IMR-90 (cell line): ENCODE measurements around the gene CCDC141. TPM values are rescaled to one million over a fixed set of nuclear protein-coding genes. Genes with fewer than 3 reads are reported as not detected.

ENCODE experiments used
- ATAC-seq: fragments of 200-7000 bp; cut with Tn5 transposase; 2 replicates; pipeline ENCODE4 v1.9.1; 2020; ENCODE audit warnings: low read depth, mild to moderate bottlenecking, moderate library complexity
- BruUV-seq: library from RNA; stranded (reverse); fragments of 400-500 nt; replicated peaks from 2 replicates; lab custom pipeline; 2021; lab: Mats Ljungman, UMichigan
- CTCF ChIA-PET: fragments of 300-600 bp; formaldehyde crosslinking; extraction: SDS; loops from one replicate; lab custom pipeline; 2021; ENCODE audit warnings: antibody characterized with exemption; lab: Yijun Ruan, JAX
- POLR2A ChIA-PET: fragments of 300-600 bp; sonication (Branson Sonifier 250); formaldehyde crosslinking; loops from one replicate; lab custom pipeline; 2022; ENCODE audit warnings: antibody characterized with exemption; ENCODE audit not compliant: unreplicated experiment; lab: Charles Lee
- DNase-seq: peaks from one replicate; pipeline ENCODE4 v3.0.0; 2013
- H2AFZ ChIP-seq: replicated peaks from 2 replicates; pipeline ENCODE3; 2013; ENCODE audit warnings: low read length, mild to moderate bottlenecking; ENCODE audit not compliant: poor library complexity
- H2AK5ac ChIP-seq: 2 replicates; pipeline ENCODE4 v1.6.1; 2013; ENCODE audit warnings: low read depth, low read length, inconsistent platforms
- H2AK9ac ChIP-seq: replicated peaks from 2 replicates; pipeline ENCODE3; 2013; ENCODE audit warnings: mild to moderate bottlenecking, low read depth, low read length, moderate library complexity; ENCODE audit not compliant: poor library complexity
- H2BK120ac ChIP-seq: 2 replicates; pipeline ENCODE4 v1.6.1; 2013; ENCODE audit warnings: low read depth, low read length, inconsistent platforms
- H2BK15ac ChIP-seq: 3 replicates; pipeline ENCODE4 v1.6.1; 2013; ENCODE audit warnings: low read depth, low read length, inconsistent platforms
- H2BK20ac ChIP-seq: 2 replicates; pipeline ENCODE4 v1.6.1; 2013; ENCODE audit warnings: low read depth, mild to moderate bottlenecking, inconsistent platforms, low read length, moderate library complexity
- H2BK5ac ChIP-seq: 2 replicates; pipeline ENCODE4 v1.6.1; 2013; ENCODE audit warnings: mild to moderate bottlenecking, low read depth, low read length, inconsistent platforms; ENCODE audit not compliant: poor library complexity, severe bottlenecking
- H3K14ac ChIP-seq: replicated peaks from 2 replicates; pipeline ENCODE4 v1.6.1; 2013; ENCODE audit warnings: low read depth, low read length, inconsistent platforms
- H3K18ac ChIP-seq: 2 replicates; pipeline ENCODE4 v1.6.1; 2013; ENCODE audit warnings: low read depth, low read length, control low read depth
- H3K23ac ChIP-seq: 2 replicates; pipeline ENCODE4 v1.6.1; 2013; ENCODE audit warnings: low read depth, low read length, inconsistent platforms
- H3K27ac ChIP-seq: 2 replicates; pipeline ENCODE4 v1.5.1; 2013; ENCODE audit warnings: mild to moderate bottlenecking, control low read depth, low read length; ENCODE audit not compliant: insufficient read depth
- H3K27me3 ChIP-seq: 2 replicates; pipeline ENCODE4 v1.6.1; 2013; ENCODE audit warnings: low read length; ENCODE audit not compliant: control insufficient read depth, insufficient read depth
- H3K36me3 ChIP-seq: 2 replicates; pipeline ENCODE4 v1.6.1; 2013; ENCODE audit warnings: low read length, mixed read lengths; ENCODE audit not compliant: control insufficient read depth, insufficient read depth
- H3K4ac ChIP-seq: 2 replicates; pipeline ENCODE4 v1.6.1; 2013; ENCODE audit warnings: low read depth, low read length, inconsistent platforms
- H3K4me1 ChIP-seq: 2 replicates; pipeline ENCODE4 v1.6.1; 2013; ENCODE audit warnings: low read length, mixed read lengths; ENCODE audit not compliant: control insufficient read depth, insufficient read depth
- H3K4me2 ChIP-seq: 2 replicates; pipeline ENCODE4 v1.6.1; 2013; ENCODE audit warnings: low read depth, mild to moderate bottlenecking, control low read depth, low read length, moderate library complexity
- H3K4me3 ChIP-seq: 2 replicates; pipeline ENCODE4 v1.5.1; 2013; ENCODE audit warnings: low read depth, mild to moderate bottlenecking, control low read depth, low read length, moderate library complexity; ENCODE audit not compliant: insufficient read depth
- H3K56ac ChIP-seq: 2 replicates; pipeline ENCODE4 v1.6.1; 2013; ENCODE audit warnings: low read length, inconsistent platforms; ENCODE audit not compliant: insufficient read depth; ENCODE audit errors: extremely low read depth
- H3K79me1 ChIP-seq, 2 experiments: 2 replicates each; pipeline ENCODE4 v1.6.1; 2013; ENCODE audit warnings: low read length in 2 of 2, inconsistent platforms in 1 of 2, low read depth in 1 of 2
- H3K9ac ChIP-seq: 2 replicates; pipeline ENCODE4 v1.6.1; 2013; ENCODE audit warnings: low read depth, low read length, control low read depth
- H3K9me1 ChIP-seq: 2 replicates; pipeline ENCODE4 v1.6.1; 2013; ENCODE audit warnings: low read length, inconsistent platforms; ENCODE audit not compliant: insufficient read depth
- H3K9me3 ChIP-seq: 2 replicates; pipeline ENCODE4 v1.6.1; 2013; ENCODE audit warnings: low read length; ENCODE audit not compliant: control insufficient read depth, insufficient read depth
- H4K20me1 ChIP-seq: 2 replicates; pipeline ENCODE4 v1.6.1; 2013; ENCODE audit warnings: low read length, inconsistent platforms; ENCODE audit not compliant: insufficient read depth
- H4K5ac ChIP-seq: 2 replicates; pipeline ENCODE4 v1.6.1; 2013; ENCODE audit warnings: mild to moderate bottlenecking, low read depth, low read length, control low read depth
- H4K8ac ChIP-seq, 2 experiments: 2 replicates each; pipeline ENCODE4 v1.6.1; 2013; ENCODE audit warnings: low read depth in 2 of 2, low read length in 2 of 2, control low read depth in 1 of 2, inconsistent platforms in 1 of 2
- H4K91ac ChIP-seq: 2 replicates; pipeline ENCODE4 v1.6.1; 2013; ENCODE audit warnings: low read depth, low read length, inconsistent platforms; ENCODE audit not compliant: insufficient read depth
- BHLHE40 ChIP-seq: fragments of 150-350 bp; IDR thresholded peaks from 2 replicates; pipeline ENCODE4 v1.6.1; 2016; ENCODE audit warnings: mild to moderate bottlenecking, low read depth, low read length
- CEBPB ChIP-seq: IDR thresholded peaks from 2 replicates; pipeline ENCODE4 v1.6.1; 2012; ENCODE audit warnings: low read depth, low read length, improper control_type of control experiment
- CHD1 ChIP-seq: IDR thresholded peaks from 2 replicates; pipeline ENCODE4 v1.6.1; 2012; ENCODE audit warnings: low read depth, low read length, improper control_type of control experiment
- CTCF ChIP-seq: conservative IDR thresholded peaks from 2 replicates; pipeline ENCODE4 v1.5.1; 2012; ENCODE audit warnings: mild to moderate bottlenecking, low read depth, low read length, improper control_type of control experiment
- FOS ChIP-seq: fragments of 150-350 bp; IDR thresholded peaks from 2 replicates; pipeline ENCODE4 v1.6.1; 2016; ENCODE audit warnings: low read depth, low read length
- MAFK ChIP-seq: IDR thresholded peaks from 2 replicates; pipeline ENCODE4 v1.6.1; 2012; ENCODE audit warnings: low read depth, low read length, improper control_type of control experiment
- MAZ ChIP-seq: IDR thresholded peaks from 2 replicates; pipeline ENCODE4 v1.6.1; 2012; ENCODE audit warnings: low read depth, mild to moderate bottlenecking, low read length, improper control_type of control experiment, moderate library complexity, borderline replicate concordance
- MXI1 ChIP-seq: IDR thresholded peaks from 2 replicates; pipeline ENCODE4 v1.6.1; 2012; ENCODE audit warnings: low read depth, mild to moderate bottlenecking, low read length, moderate library complexity, borderline replicate concordance
- NFE2L2 ChIP-seq: fragments of 150-350 bp; IDR thresholded peaks from 2 replicates; pipeline ENCODE4 v1.6.1; 2016; ENCODE audit warnings: low read depth, mild to moderate bottlenecking, low read length
- POLR2A ChIP-seq: IDR thresholded peaks from 2 replicates; pipeline ENCODE4 v1.6.1; 2012; ENCODE audit warnings: mild to moderate bottlenecking, low read depth, low read length
- RAD21 ChIP-seq: IDR thresholded peaks from 2 replicates; pipeline ENCODE4 v1.6.1; 2012; ENCODE audit warnings: low read length, improper control_type of control experiment
- RCOR1 ChIP-seq: IDR thresholded peaks from 2 replicates; pipeline ENCODE4 v1.6.1; 2012; ENCODE audit warnings: mild to moderate bottlenecking, low read length, improper control_type of control experiment; ENCODE audit not compliant: insufficient replicate concordance
- RFX5 ChIP-seq: IDR thresholded peaks from 2 replicates; pipeline ENCODE4 v1.8.0; 2012; ENCODE audit warnings: low read depth, mild to moderate bottlenecking, low read length, moderate library complexity
- SMC3 ChIP-seq: fragments of 150-350 bp; IDR thresholded peaks from 2 replicates; pipeline ENCODE4 v1.6.1; 2016; ENCODE audit warnings: low read depth, mild to moderate bottlenecking, antibody characterized with exemption, low read length, moderate library complexity
- WGBS, 2 experiments: methylation state at CpG; one replicate each; pipeline versions ENCODE4 v1.1.5 to v1.1.7; 2013; ENCODE audit warnings: missing lambda C conversion rate in 2 of 2; ENCODE audit not compliant: insufficient read length in 1 of 2; ENCODE audit errors: extremely low coverage in 2 of 2; 5-methylcytosine and 5-hydroxymethylcytosine counted together
- dilution Hi-C: fragments of 300-500 bp; cut with HindIII; formaldehyde crosslinking; loops from one replicate; pipeline ENCODE4 v1.14.3; 2018; ENCODE audit warnings: low sequenced_read_pairs; ENCODE audit not compliant: unreplicated experiment
- in situ Hi-C: fragments of 300-500 bp; cut with MboI; formaldehyde crosslinking; loops from 3 replicates; pipeline ENCODE4 v1.14.3; 2019; ENCODE audit warnings: low sequenced_read_pairs, inconsistent platforms, mixed read lengths
- intact Hi-C: fragments of 100-400 bp; cut with micrococcal nuclease; formaldehyde crosslinking; loops from 2 replicates; pipeline ENCODE4 v1.10.0; 2022
- polyA plus RNA-seq, 3 experiments: library from polyadenylated mRNA; depleted of rRNA; stranded (reverse); fragments of >200 nt; gene quantifications; 2 replicates each; pipeline ENCODE4 v1.2.3, GENCODE V29; 2012; ENCODE audit warnings: low replicate concordance in 1 of 3
- total RNA-seq: library from RNA; depleted of rRNA; stranded (reverse); fragments of >200 nt; gene quantifications from 2 replicates; pipeline ENCODE4 v1.2.3, GENCODE V29; 2012
- TF ChIP-seq, protein P1 (sequence below): fragments of 150-350 bp; IDR thresholded peaks from 2 replicates; pipeline ENCODE4 v1.6.1; 2017; ENCODE audit warnings: mild to moderate bottlenecking, antibody characterized with exemption, low read length, low read depth
- TF ChIP-seq, protein P2 (sequence below): fragments of 150-350 bp; IDR thresholded peaks from 2 replicates; pipeline ENCODE4 v1.6.1; 2016; ENCODE audit warnings: low read depth, mild to moderate bottlenecking, low read length, moderate library complexity, borderline replicate concordance

CCDC141 gene
- total and polyA plus RNA-seq, 2 of the 4 experiments (the other 2 are of a cell fraction), result not detected

GRCh38 chr2:179048099-179048498, 1.8 kb downstream of the CCDC141 start:
- TF ChIP-seq FOS (no peak), MAZ (no peak), CHD1 (no peak), RAD21 (no peak), NFE2L2 (no peak), RCOR1 (no peak), CEBPB (no peak), POLR2A (no peak), CTCF (no peak), MAFK (no peak), RFX5 (no peak), MXI1 (no peak), BHLHE40 (no peak), SMC3 (no peak)
- TF ChIP-seq, protein P1, sequence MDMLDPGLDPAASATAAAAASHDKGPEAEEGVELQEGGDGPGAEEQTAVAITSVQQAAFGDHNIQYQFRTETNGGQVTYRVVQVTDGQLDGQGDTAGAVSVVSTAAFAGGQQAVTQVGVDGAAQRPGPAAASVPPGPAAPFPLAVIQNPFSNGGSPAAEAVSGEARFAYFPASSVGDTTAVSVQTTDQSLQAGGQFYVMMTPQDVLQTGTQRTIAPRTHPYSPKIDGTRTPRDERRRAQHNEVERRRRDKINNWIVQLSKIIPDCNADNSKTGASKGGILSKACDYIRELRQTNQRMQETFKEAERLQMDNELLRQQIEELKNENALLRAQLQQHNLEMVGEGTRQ, result no peak
- TF ChIP-seq, protein P2, sequence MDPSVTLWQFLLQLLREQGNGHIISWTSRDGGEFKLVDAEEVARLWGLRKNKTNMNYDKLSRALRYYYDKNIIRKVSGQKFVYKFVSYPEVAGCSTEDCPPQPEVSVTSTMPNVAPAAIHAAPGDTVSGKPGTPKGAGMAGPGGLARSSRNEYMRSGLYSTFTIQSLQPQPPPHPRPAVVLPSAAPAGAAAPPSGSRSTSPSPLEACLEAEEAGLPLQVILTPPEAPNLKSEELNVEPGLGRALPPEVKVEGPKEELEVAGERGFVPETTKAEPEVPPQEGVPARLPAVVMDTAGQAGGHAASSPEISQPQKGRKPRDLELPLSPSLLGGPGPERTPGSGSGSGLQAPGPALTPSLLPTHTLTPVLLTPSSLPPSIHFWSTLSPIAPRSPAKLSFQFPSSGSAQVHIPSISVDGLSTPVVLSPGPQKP, result no peak
- Histone ChIP-seq H3K23ac (no peak overlapping the region), H2AK5ac (no peak overlapping the region), H2BK15ac (no peak overlapping the region), H4K91ac (no peak overlapping the region), H4K20me1 (no peaks in the 10 kb centered on the region), H3K27me3 (no peaks in the 10 kb centered on the region), H4K8ac (no peak overlapping the region), H3K9me1 (no peaks in the 10 kb centered on the region), H3K4me2 (no peak overlapping the region), H3K4ac (no peak overlapping the region), H2BK120ac (no peak overlapping the region), H3K14ac (no peak overlapping the region), H3K79me1 (no peaks in the 10 kb centered on the region), H4K5ac (no peak overlapping the region), H2BK5ac (no peak overlapping the region), H3K4me1 (no peaks in the 10 kb centered on the region), H2AFZ (no peak overlapping the region), H3K4me3 (no peak overlapping the region), H3K18ac (no peak overlapping the region), H2BK20ac (no peak overlapping the region), H3K9me3 (no peaks in the 10 kb centered on the region), H3K36me3 (no peaks in the 10 kb centered on the region), H3K27ac (no peak overlapping the region), H3K9ac (no peak overlapping the region), H3K56ac (no peak overlapping the region), H2AK9ac (no peak overlapping the region)
- POLR2A ChIA-PET, result no interaction called here
- CTCF ChIA-PET, result no interaction called here
- no CpG with 5 or more reads among the region's 2 CpGs for WGBS, 2 experiments
- no peak for ATAC-seq
- no peak for DNase-seq
- no TSS peak for BruUV-seq
- intact Hi-C loops (no loop called here), in situ Hi-C loops (no loop called here), dilution Hi-C loops (no loop called here)
